Measurements from ENCODE around the gene SLC25A30.
"Not testable (repeated sequence)": the region's sequence is repeated elsewhere in the genome, so short reads cannot be mapped to it uniquely, and the experiment has no call there.

SLC25A30 gene

DNA sequence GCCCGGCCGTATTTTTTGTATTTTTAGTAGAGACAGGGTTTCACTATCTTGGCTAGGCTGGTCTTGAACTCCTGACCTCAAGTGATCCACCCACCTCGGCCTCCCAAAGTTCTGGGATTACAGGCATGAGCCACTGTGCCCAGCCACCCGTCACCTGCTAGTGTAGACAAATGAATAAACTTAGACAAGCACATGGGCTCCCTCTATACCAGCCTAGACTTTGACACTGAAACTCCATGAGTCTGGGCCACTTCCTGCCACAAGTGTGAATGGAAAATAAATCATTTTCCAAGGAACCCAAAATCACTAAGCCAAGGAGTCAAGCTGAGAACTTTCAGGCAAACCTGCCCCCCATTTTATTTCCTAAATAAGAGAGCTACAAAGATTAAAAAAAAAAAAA lies 50.2 kb downstream of the SLC25A30 start:
- ATAC-seq (no peak), DNase-seq (no peak)

DNA sequence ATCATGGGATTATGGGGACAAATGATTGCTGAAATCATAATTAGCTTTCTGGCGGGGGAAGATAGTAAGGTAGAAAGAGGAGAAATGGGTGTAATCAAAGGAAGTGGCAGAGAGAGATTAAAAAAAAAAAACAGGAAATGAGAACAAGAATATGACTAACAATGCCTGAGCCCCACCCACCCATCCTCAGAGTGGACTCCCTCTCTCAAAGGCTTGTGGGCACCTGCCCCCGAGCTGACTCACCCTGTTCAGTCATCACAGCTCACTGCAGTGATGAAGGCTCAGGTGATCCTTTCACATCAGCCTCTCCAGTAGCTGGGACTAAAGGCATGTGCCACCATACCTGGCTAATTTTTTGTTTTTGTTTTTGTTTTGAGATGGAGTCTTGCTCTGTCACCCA lies 50.8 kb downstream of the SLC25A30 start:
- DNase-seq (peak; percentile 88), ATAC-seq (peak; percentile 100)

DNA sequence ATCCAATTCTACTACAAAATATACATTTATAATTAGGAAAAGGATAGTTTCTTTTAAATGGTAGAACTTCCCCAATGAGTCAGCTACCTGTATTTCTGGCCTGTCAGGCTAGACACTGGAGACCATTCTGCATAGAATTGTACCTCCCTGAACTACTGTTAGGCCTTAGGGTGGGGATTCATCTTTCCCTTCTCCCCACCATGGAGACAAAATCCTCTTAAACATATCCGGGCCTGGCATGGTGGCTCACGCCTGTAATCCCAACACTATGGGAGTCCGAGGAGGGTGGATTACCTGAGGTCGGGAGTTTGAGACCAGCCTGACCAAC lies 52.7 kb downstream of the SLC25A30 start:
- ATAC-seq (no peak), DNase-seq (no peak)

DNA sequence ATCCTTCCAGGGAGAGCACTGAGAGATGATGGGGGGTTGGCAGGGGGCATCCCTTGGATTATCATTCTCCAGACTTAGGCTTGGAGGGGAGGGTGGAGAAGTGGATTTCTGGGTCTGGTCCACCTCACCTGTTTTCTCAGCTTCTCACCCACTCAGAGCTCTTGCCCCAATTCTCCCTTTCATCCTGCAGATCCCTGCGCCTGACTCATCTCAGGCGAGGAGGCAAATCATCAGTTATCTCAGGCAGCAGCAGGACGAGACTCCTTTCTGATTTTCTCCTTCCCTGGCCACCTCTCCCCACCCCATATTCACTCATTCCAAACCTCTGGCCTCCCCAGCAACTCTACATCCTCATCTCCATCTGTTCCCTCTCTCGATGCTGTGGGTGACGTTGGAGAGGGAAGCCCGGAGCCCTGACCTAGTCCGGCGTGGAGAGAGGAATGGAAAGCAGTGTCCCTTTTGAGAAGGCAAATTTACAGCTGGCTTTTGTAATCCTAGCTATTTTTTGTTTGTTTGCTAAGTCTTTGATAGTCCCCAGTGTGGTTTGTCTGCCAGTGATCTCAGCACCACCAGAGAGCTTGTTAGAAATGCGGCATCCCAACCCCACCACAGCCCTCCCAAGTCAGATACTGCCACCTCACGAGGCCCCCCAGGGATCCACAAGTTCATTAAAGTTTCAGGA lies 53.2 kb downstream of the SLC25A30 start:
- ATAC-seq (no peak), DNase-seq (no peak)

DNA sequence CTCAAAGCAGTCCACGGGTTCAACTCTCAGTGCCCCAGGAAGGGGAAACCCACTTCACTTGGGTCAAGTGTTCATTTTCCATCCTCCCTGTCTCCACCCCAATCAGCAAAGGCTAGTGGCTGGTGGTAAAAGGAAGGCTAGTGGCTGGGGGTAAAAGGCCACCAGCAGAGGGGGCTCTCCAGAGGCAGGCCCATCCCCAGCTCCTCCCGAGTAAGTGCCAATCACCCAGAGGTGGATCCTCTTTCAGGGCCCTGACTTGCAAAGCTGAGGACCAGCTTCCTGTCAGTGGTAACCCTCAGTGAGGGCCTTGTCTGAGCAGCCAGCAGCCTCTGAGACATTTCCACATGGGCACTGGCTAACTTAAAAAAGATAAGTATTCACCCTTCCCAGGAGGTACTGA lies 55.2 kb downstream of the SLC25A30 start:
- ATAC-seq, result no peak
- DNase-seq, result no peak

DNA sequence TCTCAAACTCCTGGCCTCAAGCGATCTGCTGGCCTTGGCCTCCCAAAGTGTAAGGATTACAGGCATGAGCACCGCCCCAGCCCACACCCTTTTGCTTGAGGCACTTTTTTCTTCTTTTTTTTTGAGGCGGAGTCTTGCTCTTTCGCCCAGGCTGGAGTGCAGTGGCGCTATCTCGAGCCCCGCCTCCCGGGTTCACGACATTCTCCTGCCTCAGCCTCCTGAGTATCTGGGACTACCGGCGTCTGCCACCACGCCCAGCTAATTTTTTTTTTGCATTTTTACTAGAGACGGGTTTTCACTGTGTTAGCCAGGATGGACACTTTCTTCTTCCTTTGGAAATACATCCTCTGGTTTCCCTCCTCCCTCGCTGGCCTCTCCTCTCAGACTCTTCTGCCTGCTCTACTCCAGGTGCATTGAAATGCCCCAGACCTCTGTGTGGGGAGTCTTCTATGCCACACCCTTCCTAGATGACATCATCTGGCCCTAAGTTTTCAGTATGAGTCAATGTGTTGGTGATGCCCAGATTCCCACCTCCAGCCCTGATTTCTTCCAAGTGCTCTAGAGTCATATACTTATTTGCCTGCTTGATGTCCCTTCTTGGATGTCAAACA lies 56.5 kb downstream of the SLC25A30 start:
- DNase-seq (no peak), ATAC-seq (no peak)

DNA sequence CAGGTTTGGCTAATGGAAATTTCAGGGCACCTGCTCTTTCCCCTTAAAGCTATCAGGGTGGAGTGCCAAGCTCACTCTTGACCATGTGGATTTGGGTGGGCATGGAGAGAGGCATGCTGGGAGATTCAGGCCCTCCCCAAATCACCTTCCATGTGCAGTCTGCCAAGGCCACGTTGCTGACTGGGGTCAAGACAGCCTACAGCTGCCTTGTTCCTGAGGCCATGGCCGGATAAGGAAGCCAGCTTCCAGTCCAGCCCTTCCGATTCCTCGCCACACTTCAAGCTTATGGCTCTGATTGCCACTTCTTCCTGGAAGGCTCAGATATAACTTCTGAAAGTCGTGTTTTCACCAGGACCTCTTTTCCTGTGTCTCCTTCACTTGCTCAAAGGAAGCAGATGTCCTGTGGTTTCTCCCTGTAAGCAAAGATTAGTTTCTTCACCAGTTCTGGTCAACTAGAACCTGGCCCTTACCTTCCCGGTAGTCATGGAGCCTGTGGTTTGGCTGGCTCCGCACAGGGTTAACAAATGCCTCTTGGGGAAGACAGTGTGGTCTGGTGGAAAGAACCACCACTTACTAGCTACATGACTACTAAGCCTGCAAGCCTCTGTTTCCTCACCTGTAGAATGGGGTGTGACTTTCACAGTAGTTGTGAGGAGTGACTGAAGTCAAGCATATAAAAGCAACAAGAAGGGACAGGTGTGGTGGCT lies 61.1 kb downstream of the SLC25A30 start:
- DNase-seq (no peak), ATAC-seq (no peak)

DNA sequence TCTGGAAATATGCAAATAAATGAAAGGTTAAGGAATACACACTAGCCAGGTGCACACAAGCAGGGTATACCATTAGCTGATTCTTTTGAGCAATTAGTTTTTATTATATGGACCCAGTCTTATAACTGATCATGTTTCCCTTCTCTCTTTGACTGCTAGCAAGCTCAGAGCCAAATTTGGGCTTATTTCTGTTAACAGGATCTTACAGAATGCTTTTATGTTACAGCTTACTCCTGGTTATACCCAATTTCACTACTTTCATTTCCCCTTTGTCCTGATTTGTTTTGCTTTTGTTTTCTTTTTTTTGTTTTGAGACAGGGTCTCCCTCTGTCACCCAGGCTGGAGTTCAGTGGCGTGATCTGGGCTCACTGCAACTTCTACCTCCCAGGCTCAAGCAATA lies 64.3 kb downstream of the SLC25A30 start:
- DNase-seq (no peak), ATAC-seq (no peak)

DNA sequence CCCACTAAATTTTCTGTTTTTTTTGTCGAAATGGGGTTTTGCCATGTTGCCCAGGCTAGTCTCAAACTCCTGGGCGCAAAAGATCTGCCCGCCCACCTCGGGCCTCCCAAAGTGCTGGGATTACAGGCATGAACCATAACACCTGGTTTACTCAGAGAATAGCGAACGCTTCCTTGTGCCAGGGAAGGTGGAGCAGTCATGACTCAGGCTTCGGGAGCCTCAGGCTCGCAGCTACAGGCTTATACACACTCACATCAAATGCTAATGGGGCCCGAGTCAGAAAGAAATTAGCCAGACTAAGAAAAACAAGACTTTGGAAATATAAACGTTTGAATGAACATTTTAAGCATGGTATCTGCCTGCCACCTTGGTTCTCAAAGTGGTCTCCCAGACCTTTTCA lies 66.1 kb downstream of the SLC25A30 start:
- ATAC-seq (no peak), DNase-seq (no peak)

DNA sequence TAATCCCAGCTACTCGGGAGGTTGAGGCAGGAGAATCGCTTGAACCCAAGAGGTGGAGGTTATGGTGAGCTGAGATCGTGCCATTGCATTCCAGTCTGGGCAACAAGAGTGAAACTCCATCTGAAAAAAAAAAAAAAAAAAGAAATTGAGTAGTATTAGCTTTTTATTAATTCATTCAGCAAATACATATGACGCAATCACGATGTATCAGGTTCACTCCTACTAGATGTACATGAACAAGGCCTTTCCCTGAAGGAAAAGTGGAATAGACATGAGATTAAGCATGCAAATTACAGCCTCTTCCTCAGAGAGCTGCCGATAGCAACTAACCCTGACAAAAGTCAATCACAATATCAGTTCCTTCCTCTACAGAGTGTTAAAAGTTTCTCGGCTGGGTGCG lies 68.0 kb downstream of the SLC25A30 start:
- no peak for DNase-seq
- ATAC-seq, result no peak

DNA sequence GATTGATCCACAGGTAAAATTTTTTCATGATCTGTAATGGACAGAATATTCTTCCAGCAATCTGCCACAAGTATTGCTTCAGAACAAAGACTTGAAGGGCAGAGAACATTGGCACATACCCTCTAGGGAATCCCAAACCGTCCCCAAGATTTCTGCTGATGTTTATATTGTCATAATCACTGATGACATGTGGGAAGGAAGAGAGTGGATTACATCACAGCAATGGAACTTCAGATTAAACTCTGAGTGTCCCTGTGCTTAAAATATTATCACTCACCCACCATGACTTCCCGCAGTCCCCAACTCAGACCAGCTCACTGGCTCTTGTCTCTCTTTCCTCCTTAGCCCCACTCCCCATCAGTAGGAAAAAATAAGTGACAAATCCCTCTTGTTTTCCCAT lies 68.7 kb downstream of the SLC25A30 start:
- ATAC-seq (no peak), DNase-seq (no peak)

DNA sequence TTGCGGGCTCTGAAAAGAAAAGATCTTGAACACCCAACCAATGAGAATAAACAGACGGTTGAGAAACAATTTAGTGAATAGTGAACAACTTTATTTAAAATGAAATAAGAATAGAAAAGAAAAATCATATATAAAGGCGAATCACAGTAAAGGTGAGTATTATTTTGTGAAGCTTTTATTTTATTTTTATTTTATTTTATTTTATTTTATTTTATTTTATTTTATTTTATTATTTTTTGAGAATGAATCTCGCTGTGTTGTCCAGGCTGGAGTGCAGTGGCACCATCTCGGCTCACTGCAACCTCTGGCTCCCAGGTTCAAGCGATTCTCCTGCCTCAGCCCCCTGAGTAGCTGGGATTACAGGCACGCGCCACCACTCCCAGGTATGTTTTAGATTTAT lies 74.1 kb downstream of the SLC25A30 start:
- not testable (repeated sequence) for DNase-seq, ATAC-seq
